ENCODE results near the gene CCDC63.
"Not testable (repeated sequence)": the region's sequence is repeated elsewhere in the genome, so short reads cannot be mapped to it uniquely, and the experiment has no call there.

CCDC63 gene

GRCh38 chr12:110923692-110924334, 77.0 kb downstream of the CCDC63 start:
- no peak for DNase-seq

DNA sequence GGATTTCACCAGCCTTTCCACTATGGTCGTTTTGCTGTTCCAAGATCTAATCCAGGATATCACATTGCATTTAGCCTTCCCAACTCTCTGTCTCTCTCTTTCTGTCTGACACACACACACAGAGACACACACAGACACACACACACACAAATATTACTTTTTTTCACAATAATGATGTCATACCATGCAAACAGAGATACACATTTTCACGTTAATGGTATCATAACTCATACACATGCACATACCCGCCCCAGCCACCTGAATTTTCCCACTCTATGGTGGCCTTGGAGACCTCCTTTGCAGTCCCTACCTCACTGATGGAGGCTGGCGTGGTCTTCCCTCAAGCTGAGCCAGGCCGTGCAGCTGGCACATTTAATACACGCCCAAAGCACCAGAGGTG, 80.8 kb downstream of the CCDC63 start:
- no peak for DNase-seq

GRCh38 chr12:110928700-110929099, 81.9 kb downstream of the CCDC63 start:
- DNase-seq = no peak

DNA sequence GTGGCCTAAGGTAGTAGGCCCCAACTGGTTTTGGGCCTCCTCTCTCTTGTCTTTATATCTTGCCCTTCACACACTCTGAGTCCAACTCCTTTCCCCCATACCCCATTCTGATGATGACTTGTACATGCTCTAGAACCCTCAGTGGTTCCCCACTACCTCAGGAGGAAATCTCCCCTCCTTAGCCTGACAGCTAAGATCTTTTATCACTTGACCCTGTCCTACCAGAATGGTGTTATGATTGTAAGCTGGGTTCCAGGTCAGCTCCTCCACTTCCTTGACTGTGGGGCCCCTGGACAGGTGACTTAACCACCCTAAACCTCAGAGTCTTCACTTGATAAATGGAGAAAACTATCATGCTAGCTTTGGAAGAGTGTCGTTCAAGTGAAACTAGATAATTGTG, 83.0 kb downstream of the CCDC63 start:
- no peak for DNase-seq

DNA sequence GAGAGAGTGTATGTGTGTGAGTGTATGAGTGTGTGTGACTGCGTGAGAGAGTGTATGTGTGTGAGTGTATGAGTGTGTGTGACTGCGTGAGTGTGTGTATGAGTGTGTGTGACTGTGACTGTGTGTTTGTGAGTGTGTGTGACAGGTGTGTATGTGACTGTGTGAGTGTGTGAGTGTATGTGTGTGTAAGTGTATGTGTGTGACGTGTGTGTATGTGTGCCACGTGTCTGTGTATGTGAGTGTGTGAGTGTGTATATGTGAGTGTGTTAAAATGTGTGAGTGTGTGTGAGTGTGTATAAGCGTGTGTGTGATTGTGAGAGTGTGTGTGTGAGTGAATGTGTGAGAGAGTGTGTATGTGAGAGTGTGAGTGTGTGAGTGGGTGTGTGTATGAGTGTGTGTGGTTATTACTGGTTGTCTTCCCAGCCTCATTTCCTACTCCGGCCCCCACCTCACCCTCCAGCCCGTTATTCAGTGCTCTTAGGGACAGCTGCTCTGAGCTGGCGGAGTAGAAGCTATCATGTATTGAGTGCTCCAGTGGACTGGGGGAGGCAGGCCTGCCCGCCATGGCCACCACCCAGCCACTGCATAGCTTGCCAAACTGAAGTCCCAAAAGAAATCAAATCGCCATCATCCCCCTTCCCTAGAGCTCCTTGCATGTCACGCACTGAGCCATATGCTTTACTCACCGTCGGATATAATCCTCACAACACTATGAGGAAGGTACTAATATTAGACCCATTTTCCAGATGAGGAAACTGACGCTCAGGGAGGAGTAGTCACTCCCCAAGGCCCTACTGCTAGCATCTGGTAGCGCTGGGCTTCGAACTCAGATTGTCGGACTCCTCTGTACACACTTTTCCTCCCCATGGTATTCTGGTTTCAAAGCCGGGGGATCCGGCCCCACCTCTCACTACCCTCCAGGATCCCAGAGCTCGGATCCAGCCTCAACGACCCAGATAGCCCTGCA, 83.8 kb downstream of the CCDC63 start:
- no peak for DNase-seq

GRCh38 chr12:110931315-110931728, 84.5 kb downstream of the CCDC63 start:
- DNase-seq = no peak

DNA sequence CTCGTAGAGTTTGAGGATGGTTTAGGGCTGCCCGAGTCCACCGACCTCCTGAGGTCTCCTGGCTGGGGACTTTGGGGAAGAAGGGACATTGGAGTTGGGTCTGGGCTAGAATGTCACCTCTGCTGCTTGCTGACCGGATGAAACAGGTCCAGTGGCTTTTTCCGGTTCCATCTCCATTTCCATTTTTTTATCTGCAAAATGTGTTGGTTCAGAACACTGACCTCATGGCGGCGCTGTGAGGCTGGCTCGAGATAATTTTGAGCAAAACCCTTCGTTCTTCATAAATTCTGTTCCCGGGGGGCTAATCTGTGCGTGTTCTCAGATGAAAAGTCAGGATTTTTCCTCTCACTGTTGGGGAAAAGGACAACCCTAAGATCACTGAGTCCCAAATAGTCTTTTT, 85.3 kb downstream of the CCDC63 start:
- DNase-seq = no peak

GRCh38 chr12:110933326-110933974, 86.7 kb downstream of the CCDC63 start:
- DNase-seq = no peak

DNA sequence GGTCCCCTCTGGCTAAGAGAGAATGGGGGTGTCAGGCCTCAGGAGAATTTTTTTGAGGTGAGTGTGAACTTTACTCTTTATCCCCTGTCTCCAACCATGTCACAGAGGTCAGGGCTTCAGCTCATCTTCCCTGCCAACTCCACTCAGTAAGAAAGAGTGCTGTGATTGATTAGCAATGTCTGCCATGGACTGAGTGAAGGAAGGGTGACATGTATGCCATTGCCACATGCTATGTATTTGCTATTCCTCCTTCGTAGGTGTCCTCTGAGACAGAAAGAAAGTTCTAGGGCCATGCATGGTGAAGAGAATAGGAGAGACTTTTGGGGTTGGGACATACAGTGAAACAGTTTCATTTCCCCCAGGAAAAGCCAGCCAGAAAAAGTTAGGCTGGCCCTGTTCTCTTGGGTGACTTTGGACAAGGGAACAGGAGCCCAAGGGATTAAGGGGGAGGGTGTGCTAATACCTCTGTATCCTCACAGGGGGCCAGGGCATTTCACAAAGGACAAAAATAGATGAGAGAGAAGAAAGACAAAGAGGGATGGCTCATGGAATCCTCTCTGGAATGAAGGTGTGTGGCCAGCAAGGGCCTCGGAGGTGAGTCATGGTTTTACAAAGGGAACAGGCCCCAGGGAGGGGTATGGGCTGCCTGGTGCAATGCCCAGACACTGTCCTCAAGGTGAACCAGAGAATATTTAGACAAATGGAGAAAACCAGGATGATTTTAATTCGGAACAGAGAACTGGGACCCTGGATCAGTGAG, 87.5 kb downstream of the CCDC63 start:
- DNase-seq = no peak

- no peak for DNase-seq
Measured at GRCh38 chr12:110935588-110935987, 88.8 kb downstream of the CCDC63 start.

DNA sequence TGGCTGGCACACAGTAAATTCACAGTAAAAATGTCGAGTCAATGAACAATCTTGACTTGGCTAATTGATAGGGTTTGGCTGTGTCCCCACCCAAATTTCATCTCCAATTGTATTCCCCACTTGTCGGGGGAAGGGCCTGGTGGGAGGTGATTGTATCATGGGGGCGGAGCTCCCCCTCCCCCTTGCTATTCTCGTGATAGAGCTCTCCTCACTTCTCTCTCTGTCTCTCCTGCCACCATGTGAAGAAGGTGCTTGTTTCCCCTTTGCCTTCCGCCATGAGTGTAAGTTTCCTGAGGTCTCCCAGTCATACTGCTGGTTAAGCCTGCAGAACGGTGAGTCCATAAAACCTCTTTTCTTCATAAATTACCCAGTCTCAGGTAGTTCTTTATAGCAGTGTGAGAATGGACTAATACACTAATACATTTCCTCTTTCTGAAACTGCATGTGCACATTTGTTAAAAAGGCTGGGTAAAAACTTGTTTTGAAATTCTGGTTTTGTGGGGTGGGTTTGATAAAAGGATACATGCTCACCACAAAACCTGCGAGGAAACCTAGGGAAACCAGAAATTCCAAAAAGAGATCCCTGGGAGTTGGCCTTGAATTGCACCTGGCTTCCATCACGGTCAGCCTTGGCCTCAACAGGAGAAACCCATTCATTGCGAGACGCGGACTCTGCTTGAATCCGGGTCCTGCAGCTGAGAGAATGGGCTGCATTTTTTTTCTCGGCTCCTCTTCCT, 89.7 kb downstream of the CCDC63 start:
- no peak for DNase-seq

GRCh38 chr12:110937104-110937641, 90.4 kb downstream of the CCDC63 start:
- peak; percentile 26 for DNase-seq

DNA sequence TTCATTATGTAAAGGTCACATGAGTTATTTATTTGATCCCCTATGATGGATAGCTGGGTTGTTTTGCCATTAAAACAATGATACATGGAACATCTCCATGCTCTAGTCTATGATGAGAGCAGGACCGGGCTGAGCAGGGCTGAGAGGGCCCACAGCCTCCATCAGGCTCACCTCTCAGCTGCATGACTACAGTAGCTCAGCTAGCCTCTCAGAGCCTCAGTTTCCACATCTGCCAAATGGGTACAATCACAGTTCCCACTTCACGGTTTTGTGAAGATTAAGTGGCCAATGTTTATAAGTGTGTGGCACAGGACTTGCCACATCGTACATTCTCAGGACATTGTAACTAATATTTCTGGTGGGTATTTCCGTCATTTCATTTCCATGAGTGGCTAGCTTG, 93.5 kb downstream of the CCDC63 start:
- DNase-seq = no peak

GRCh38 chr12:110940933-110941332, 94.1 kb downstream of the CCDC63 start:
- DNase-seq = no peak

GRCh38 chr12:110941391-110941790, 94.6 kb downstream of the CCDC63 start:
- DNase-seq = no peak

- no peak for DNase-seq
Measured at GRCh38 chr12:110943373-110943772, 96.6 kb downstream of the CCDC63 start.

GRCh38 chr12:110948041-110948440, 101.3 kb downstream of the CCDC63 start:
- DNase-seq = no peak

DNA sequence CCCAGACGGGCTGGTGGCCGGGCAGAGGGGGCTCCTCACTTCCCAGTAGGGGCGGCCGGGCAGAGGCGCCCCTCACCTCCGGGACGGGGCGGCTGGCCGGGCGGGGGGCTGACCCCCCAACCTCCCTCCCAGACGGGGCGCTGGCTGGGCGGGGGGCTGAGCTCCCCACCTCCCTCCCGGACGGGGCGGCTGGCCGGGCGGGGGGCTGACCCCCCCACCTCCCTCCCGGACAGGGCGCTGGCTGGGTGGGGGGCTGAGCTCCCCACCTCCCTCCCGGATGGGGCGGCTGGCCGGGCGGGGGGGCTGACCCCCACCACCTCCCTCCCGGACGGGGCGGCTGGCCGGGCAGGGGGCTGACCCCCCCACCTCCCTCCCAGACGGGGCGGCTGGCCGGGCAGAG, 103.7 kb downstream of the CCDC63 start:
- DNase-seq = not testable (repeated sequence)

DNA sequence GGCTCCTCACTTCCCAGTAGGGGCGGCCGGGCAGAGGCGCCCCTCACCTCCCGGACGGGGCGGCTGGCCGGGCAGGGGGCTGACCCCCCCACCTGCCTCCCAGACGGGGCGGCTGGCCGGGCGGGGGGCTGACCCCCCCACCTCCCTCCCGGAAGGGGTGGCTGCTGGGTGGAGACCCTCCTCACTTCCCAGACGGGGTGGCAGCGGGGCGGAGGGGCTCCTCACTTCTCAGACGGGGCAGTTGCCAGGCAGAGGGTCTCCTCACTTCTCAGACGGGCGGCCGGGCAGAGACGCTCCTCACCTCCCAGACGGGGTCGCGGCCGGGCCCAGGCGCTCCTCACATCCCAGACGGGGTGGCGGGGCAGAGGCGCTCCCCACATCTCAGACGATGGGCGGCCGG, 104.1 kb downstream of the CCDC63 start:
- DNase-seq = not testable (repeated sequence)

Data from stimulated activated naive CD4-positive, alpha-beta T cell treated with Interleukin-2 at 50 U/mL for 16 hours (primary cell).